CD4-positive, CD25-positive, alpha-beta regulatory T cell (primary cell): Measurements from ENCODE around the gene DBH. TPM values are rescaled to one million over a fixed set of nuclear protein-coding genes. Genes with fewer than 3 reads are reported as not detected.

Source experiments
- ATAC-seq, 2 donors: fragments of 150-1000 bp; cut with Tn5 transposase; one replicate each; pipeline ENCODE4 v1.10.0; 2021; ENCODE audit warnings: low read depth in 2 of 2, moderate number of reproducible peaks in 2 of 2, moderate library complexity in 1 of 2
- DNase-seq, 3 donors: peaks; one replicate each; pipeline versions ENCODE4 v3.0.0 to v3.0.0-alpha.2; 2012 to 2022; ENCODE audit warnings: mixed read lengths in 1 of 3
- H3K27ac ChIP-seq: one replicate; pipeline ENCODE4 v1.7.0; 2013; ENCODE audit warnings: mild to moderate bottlenecking, low read length; ENCODE audit not compliant: insufficient read depth, poor library complexity, severe bottlenecking
- H3K27me3 ChIP-seq: one replicate; pipeline ENCODE4 v1.7.0; 2013; ENCODE audit warnings: low read length; ENCODE audit not compliant: control insufficient read depth, insufficient read depth
- H3K36me3 ChIP-seq: one replicate; pipeline ENCODE4 v1.7.0; 2013; ENCODE audit warnings: mild to moderate bottlenecking, low read length, moderate library complexity; ENCODE audit not compliant: control insufficient read depth, insufficient read depth
- H3K4me1 ChIP-seq: 2 replicates; pipeline ENCODE4 v1.7.0; 2013; ENCODE audit warnings: mild to moderate bottlenecking, low read length; ENCODE audit not compliant: insufficient read depth, control insufficient read depth, poor library complexity, severe bottlenecking
- H3K4me3 ChIP-seq: one replicate; pipeline ENCODE4 v1.7.0; 2013; ENCODE audit warnings: low read depth, mild to moderate bottlenecking, low read length, moderate library complexity
- H3K9me3 ChIP-seq, 2 experiments: 1 replicate in 1 of 2; 2 replicates in 1 of 2; pipeline ENCODE4 v1.7.0; 2013; ENCODE audit warnings: low read length in 2 of 2, mild to moderate bottlenecking in 1 of 2, moderate library complexity in 1 of 2; ENCODE audit not compliant: control insufficient read depth in 2 of 2
- H3K27ac Mint-ChIP-seq, 3 donors: one replicate each; pipeline ENCODE4 v1.8.0; 2020 to 2022; ENCODE audit warnings: mild to moderate bottlenecking in 3 of 3, mixed read lengths in 3 of 3, moderate library complexity in 2 of 3
- H3K27me3 Mint-ChIP-seq: one replicate; pipeline ENCODE4 v1.8.0; 2022; ENCODE audit warnings: mild to moderate bottlenecking, mixed read lengths
- H3K36me3 Mint-ChIP-seq: one replicate; pipeline ENCODE4 v1.8.0; 2020; ENCODE audit warnings: mixed read lengths
- H3K4me1 Mint-ChIP-seq, 4 donors: one replicate each; pipeline ENCODE4 v1.8.0; 2020 to 2022; ENCODE audit warnings: mixed read lengths in 4 of 4, mild to moderate bottlenecking in 1 of 4
- H3K4me3 Mint-ChIP-seq, 4 donors: one replicate each; pipeline ENCODE4 v1.8.0; 2020 to 2022; ENCODE audit warnings: mild to moderate bottlenecking in 4 of 4, mixed read lengths in 4 of 4, moderate library complexity in 3 of 4
- H3K9me3 Mint-ChIP-seq, 7 donors: one replicate each; pipeline ENCODE4 v1.8.0; 2020 to 2022; ENCODE audit warnings: mixed read lengths in 7 of 7, mild to moderate bottlenecking in 3 of 7, moderate library complexity in 2 of 7
- polyA plus RNA-seq, 4 donors: library from polyadenylated mRNA; unstranded; fragments of 300-500 nt; fragmentation: Illumina TruSeq; gene quantifications; one replicate each; pipeline ENCODE4 v1.2.3, GENCODE V29; 2021
- total RNA-seq: library from RNA; stranded (reverse); gene quantifications from one replicate; pipeline ENCODE4 v1.2.3, GENCODE V29; 2022

DBH gene
- total and polyA plus RNA-seq, 5 donors from 2014 or later, result 0.12 TPM; not detected in 4

- Histone ChIP-seq H3K27me3 (no peaks in the 10 kb centered on the region), H3K36me3 (no peaks in the 10 kb centered on the region), H3K27ac (no peak overlapping the region), H3K4me3 (no peak overlapping the region), H3K9me3 (no peaks in the 10 kb centered on the region), H3K4me1 (peaks cover 15% of the 10 kb centered on the region)
- Mint-ChIP-seq H3K4me1 (peaks cover 0 to 39% (median 7%) of the 10 kb centered on the region in 4 donors), H3K9me3 (no peaks in the 10 kb centered on the region), H3K27ac (peak overlapping the region in 1 of 3 donors; percentile 56), H3K27me3 (peaks cover 16% of the 10 kb centered on the region), H3K36me3 (no peaks in the 10 kb centered on the region), H3K4me3 (peak overlapping the region in 3 of 4 donors; percentile 2 to 84 (median 81))
- no peak for DNase-seq
- ATAC-seq, result no peak
These were observed 22.6 kb downstream of the DBH start for GRCh38 chr9:133658442-133659431.

- Mint-ChIP-seq H3K9me3 (no peaks in the 10 kb centered on the region), H3K4me1 (peaks cover 0 to 39% (median 7%) of the 10 kb centered on the region in 4 donors), H3K27ac (no peak overlapping the region), H3K36me3 (no peaks in the 10 kb centered on the region), H3K27me3 (peaks cover 14% of the 10 kb centered on the region), H3K4me3 (peak overlapping the region in 1 of 4 donors; percentile 81)
- no peaks in the 10 kb centered on the region for H3K36me3 ChIP-seq
- H3K9me3 ChIP-seq, result no peaks in the 10 kb centered on the region
- DNase-seq (no peak), ATAC-seq (no peak)
- H3K4me1 ChIP-seq, result peaks cover 15% of the 10 kb centered on the region
- no peak overlapping the region for H3K27ac ChIP-seq
- H3K27me3 ChIP-seq, result no peaks in the 10 kb centered on the region
- no peak overlapping the region for H3K4me3 ChIP-seq
These were observed 23.4 kb downstream of the DBH start for GRCh38 chr9:133659516-133659915.

- DNase-seq (no peak), ATAC-seq (no peak)
- H3K27ac Mint-ChIP-seq, result no peak overlapping the region
- Histone ChIP-seq H3K4me1 (peaks cover 15% of the 10 kb centered on the region), H3K9me3 (no peaks in the 10 kb centered on the region), H3K36me3 (no peaks in the 10 kb centered on the region), H3K4me3 (no peak overlapping the region), H3K27me3 (no peaks in the 10 kb centered on the region), H3K27ac (no peak overlapping the region)
- H3K4me3 Mint-ChIP-seq, result no peak overlapping the region
- no peaks in the 10 kb centered on the region for H3K9me3 Mint-ChIP-seq
- peaks cover 0 to 23% (median 4%) of the 10 kb centered on the region in 4 donors for H3K4me1 Mint-ChIP-seq
- H3K27me3 Mint-ChIP-seq, result no peaks in the 10 kb centered on the region
- H3K36me3 Mint-ChIP-seq, result no peaks in the 10 kb centered on the region
These were observed 25.8 kb downstream of the DBH start for GRCh38 chr9:133661846-133662540.

DNA sequence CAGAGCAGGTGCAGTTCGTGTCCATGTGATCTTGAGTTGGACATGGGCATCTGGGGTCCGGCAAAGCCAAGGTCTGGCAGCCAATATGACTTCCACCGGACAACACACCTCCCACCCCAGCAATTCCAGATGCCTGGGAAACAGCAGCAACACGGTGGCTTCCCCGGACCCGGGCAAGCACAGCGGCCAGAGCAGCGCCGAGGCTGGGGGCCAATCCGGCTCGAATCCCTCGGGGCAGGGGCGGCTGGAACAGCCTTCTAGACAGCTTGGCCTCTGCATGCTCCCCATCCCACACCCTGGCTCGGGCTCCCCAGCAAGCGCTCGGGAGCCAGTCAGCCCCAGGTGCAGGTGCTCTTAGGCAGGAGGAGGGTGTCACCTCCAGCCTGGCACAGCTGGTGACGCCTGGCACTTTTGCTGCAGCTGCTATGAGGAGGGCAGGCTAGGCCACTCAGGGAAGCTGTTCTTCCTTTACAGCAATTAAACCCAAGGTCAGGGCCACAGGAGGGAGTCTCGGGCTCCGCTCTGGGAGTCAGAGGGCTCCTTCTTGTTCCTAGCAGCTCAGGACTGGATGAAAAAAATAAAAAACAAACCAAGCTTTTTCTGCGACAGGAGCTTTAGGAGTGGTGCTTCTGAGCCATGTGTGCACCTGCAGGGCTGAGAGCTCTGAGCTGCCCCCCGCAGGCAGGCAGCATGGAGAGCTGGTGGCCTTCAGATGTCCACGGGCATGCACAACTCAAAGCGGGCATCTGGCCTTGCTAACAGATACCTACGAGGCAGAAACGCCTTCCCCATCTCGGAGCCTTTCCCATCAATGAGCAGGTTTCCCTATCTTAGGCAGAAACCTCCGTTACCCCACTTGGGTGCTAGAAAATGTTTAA, 28.2 kb downstream of the DBH start:
- H3K9me3 ChIP-seq, result no peaks in the 10 kb centered on the region
- Mint-ChIP-seq H3K27ac (no peak overlapping the region), H3K4me3 (no peak overlapping the region), H3K4me1 (peaks cover 0 to 3% (median 0%) of the 10 kb centered on the region in 4 donors), H3K36me3 (no peaks in the 10 kb centered on the region), H3K9me3 (no peaks in the 10 kb centered on the region), H3K27me3 (no peaks in the 10 kb centered on the region)
- H3K27ac ChIP-seq, result no peak overlapping the region
- no peaks in the 10 kb centered on the region for H3K36me3 ChIP-seq
- H3K27me3 ChIP-seq, result no peaks in the 10 kb centered on the region
- ATAC-seq, result no peak
- no peak overlapping the region for H3K4me3 ChIP-seq
- no peaks in the 10 kb centered on the region for H3K4me1 ChIP-seq
- DNase-seq, result no peak

GRCh38 chr9:133665096-133665495, 28.9 kb downstream of the DBH start:
- Histone ChIP-seq H3K9me3 (no peaks in the 10 kb centered on the region), H3K27ac (no peak overlapping the region), H3K4me1 (no peaks in the 10 kb centered on the region), H3K36me3 (no peaks in the 10 kb centered on the region), H3K27me3 (no peaks in the 10 kb centered on the region), H3K4me3 (no peak overlapping the region)
- Mint-ChIP-seq H3K36me3 (no peaks in the 10 kb centered on the region), H3K27ac (no peak overlapping the region), H3K4me3 (no peak overlapping the region), H3K4me1 (peaks cover 0 to under 1% (median 0%) of the 10 kb centered on the region in 4 donors), H3K27me3 (no peaks in the 10 kb centered on the region), H3K9me3 (no peaks in the 10 kb centered on the region)
- DNase-seq (no peak), ATAC-seq (no peak)

- H3K27me3 Mint-ChIP-seq, result no peaks in the 10 kb centered on the region
- H3K4me3 Mint-ChIP-seq, result no peak overlapping the region
- H3K27ac Mint-ChIP-seq, result no peak overlapping the region
These were observed 29.4 kb downstream of the DBH start for GRCh38 chr9:133665535-133665934.

DNA sequence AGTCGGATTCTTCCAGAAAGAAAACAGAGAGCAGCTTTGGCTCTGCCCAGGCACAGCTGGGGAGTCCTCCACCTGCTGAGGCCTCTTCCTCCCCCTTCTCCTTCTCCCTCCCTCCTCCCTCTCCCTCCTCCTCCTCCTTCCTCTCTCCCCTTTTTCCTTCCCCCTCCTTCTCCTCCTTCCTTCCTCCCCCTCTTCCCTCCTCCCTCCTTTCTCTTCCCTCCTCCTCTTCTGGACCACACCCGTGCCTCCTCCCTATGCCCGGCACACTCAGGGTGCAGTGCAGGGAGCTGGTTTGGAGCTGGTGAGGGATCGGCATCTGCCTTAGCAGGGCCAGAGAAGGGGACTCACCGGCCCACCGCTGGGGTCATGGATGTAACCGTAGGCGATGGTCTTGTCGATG, 30.2 kb downstream of the DBH start:
- Histone ChIP-seq H3K4me1 (no peaks in the 10 kb centered on the region), H3K36me3 (no peaks in the 10 kb centered on the region), H3K9me3 (no peaks in the 10 kb centered on the region), H3K4me3 (no peak overlapping the region), H3K27ac (no peak overlapping the region), H3K27me3 (no peaks in the 10 kb centered on the region)
- DNase-seq (no peak), ATAC-seq (no peak)
- H3K27me3 Mint-ChIP-seq, result no peaks in the 10 kb centered on the region
- no peaks in the 10 kb centered on the region for H3K36me3 Mint-ChIP-seq
- H3K4me3 Mint-ChIP-seq, result peak overlapping the region in 1 of 4 donors; percentile 51
- H3K27ac Mint-ChIP-seq, result no peak overlapping the region
- no peaks in the 10 kb centered on the region for H3K9me3 Mint-ChIP-seq
- no peaks in the 10 kb centered on the region for H3K4me1 Mint-ChIP-seq

More at GRCh38 chr9:133665535-133665934, 29.4 kb downstream of the DBH start:
- Histone ChIP-seq H3K9me3 (no peaks in the 10 kb centered on the region), H3K36me3 (no peaks in the 10 kb centered on the region), H3K4me1 (no peaks in the 10 kb centered on the region), H3K4me3 (no peak overlapping the region), H3K27ac (no peak overlapping the region), H3K27me3 (no peaks in the 10 kb centered on the region)
- H3K9me3 Mint-ChIP-seq, result no peaks in the 10 kb centered on the region
- H3K4me1 Mint-ChIP-seq, result no peaks in the 10 kb centered on the region
- DNase-seq (no peak), ATAC-seq (no peak)
- no peaks in the 10 kb centered on the region for H3K36me3 Mint-ChIP-seq
